AG04450 (cell line): ENCODE results near the gene CD276. TPM values are rescaled to one million over a fixed set of nuclear protein-coding genes. Genes with fewer than 3 reads are reported as not detected.

Experiments
- CTCF ChIA-PET: fragments of 300-600, 350-600 bp; formaldehyde crosslinking; extraction: SDS; loops from one replicate; lab custom pipeline; 2022; ENCODE audit warnings: antibody characterized with exemption, inconsistent platforms; lab: Charles Lee
- POLR2A ChIA-PET: fragments of 350-600 bp; formaldehyde crosslinking; extraction: SDS; loops from one replicate; lab custom pipeline; 2021; ENCODE audit warnings: antibody characterized with exemption, inconsistent platforms; lab: Yijun Ruan, JAX
- DNase-seq: peaks from one replicate; pipeline ENCODE4 v3.0.0-alpha.2; 2011; ENCODE audit warnings: low read depth, low spot score
- H3K27ac ChIP-seq: one replicate; pipeline ENCODE4 v1.5.1; 2012; ENCODE audit warnings: low read depth, low read length, control low read depth
- H3K27me3 ChIP-seq: one replicate; pipeline ENCODE4 v1.6.0; 2012; ENCODE audit warnings: low read length; ENCODE audit not compliant: control insufficient read depth, insufficient read depth
- H3K4me3 ChIP-seq: 2 replicates; pipeline ENCODE4 v1.5.1; 2011; ENCODE audit warnings: mild to moderate bottlenecking, low read depth, low read length, control low read depth
- H3K9me3 ChIP-seq: 2 replicates; pipeline ENCODE4 v1.5.1; 2012; ENCODE audit warnings: low read length; ENCODE audit not compliant: control insufficient read depth, insufficient read depth
- CTCF ChIP-seq: IDR thresholded peaks from 2 replicates; pipeline ENCODE4 v1.5.1; 2011; ENCODE audit warnings: low read depth, low read length, control low read depth, inconsistent platforms
- polyA plus RNA-seq: library from polyadenylated mRNA; depleted of rRNA; stranded (reverse); fragments of >200 nt; gene quantifications from 2 replicates; pipeline ENCODE4 v1.2.3, GENCODE V29; 2011

CD276 gene
- polyA plus RNA-seq, 1 experiment, result 86.4 TPM

GRCh38 chr15:73717802-73718201 lies 33.6 kb downstream of the CD276 start:
- TF ChIP-seq CTCF, result no peak
- CTCF ChIA-PET, result interaction anchor here (0.5 to 6.0 kb wide), 6 partner anchors 9 to 158 kb away, joined by 3 to 33 read pairs (median 4); no protein-coding TSS in a partner anchor
- Histone ChIP-seq H3K4me3 (no peak overlapping the region), H3K27ac (no peak overlapping the region), H3K9me3 (no peaks in the 10 kb centered on the region; the same call in 1 of the 2 replicates), H3K27me3 (peaks cover 11% of the 10 kb centered on the region)
- POLR2A ChIA-PET, result no interaction called here
- no peak for DNase-seq

GRCh38 chr15:73718694-73719093 lies 34.5 kb downstream of the CD276 start:
- Histone ChIP-seq H3K27ac (no peak overlapping the region), H3K27me3 (peaks cover 17% of the 10 kb centered on the region), H3K9me3 (no peaks in the 10 kb centered on the region; the same call in 1 of the 2 replicates), H3K4me3 (no peak overlapping the region)
- ChIA-PET CTCF (interaction anchor here (1.1 to 6.0 kb wide), 4 partner anchors 8 to 82 kb away, joined by 3 to 33 read pairs (median 11); no protein-coding TSS in a partner anchor), POLR2A (no interaction called here)
- DNase-seq, result no peak
- TF ChIP-seq CTCF, result no peak

DNA sequence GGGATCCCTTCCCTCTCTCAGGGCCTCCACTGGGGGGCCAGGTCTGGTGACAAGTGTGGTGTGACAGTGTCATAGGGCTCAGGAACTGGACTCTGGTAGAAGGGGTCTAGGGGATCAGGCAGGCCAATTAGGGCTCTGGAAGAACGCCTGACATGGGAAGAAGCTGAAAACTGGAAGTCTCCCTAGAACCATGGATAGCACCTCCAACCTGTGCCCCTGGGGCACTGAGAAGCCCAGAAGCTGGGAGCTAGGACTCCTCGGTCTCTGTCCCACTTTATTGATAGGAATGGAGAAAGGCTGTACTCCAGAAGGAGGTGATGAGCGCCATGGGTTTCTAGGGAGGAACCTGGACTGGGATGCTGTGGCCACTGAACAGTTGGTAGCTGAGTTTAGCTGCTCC lies 38.2 kb downstream of the CD276 start:
- Histone ChIP-seq H3K27ac (no peak overlapping the region), H3K4me3 (no peak overlapping the region), H3K9me3 (no peaks in the 10 kb centered on the region; the same call in 1 of the 2 replicates), H3K27me3 (peaks cover 17% of the 10 kb centered on the region)
- TF ChIP-seq CTCF, result no peak
- DNase-seq, result no peak
- POLR2A ChIA-PET, result no interaction called here
- CTCF ChIA-PET, result interaction anchor here (1.3 to 6.0 kb wide), 3 partner anchors 17 to 86 kb away, joined by 4 to 33 read pairs (median 5); no protein-coding TSS in a partner anchor

DNA sequence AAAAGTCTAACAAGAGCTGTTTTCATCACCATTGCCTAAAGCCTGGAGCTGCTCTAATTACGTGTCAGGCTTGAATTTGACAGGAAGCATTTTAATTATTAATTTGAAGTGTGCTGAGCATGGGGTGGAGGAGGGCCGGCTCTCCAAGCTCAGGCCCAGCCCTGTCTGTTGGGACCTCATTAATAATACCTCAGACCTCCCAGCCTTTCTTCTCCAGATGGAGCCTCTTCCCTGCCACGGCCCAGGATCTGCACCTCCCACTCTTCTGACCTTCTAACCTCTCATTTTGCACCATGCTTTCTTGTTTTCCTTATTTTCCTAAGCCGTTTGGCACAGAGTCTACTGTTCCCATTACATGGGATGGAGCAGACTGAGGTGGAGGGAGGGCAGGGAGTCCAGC lies 39.0 kb downstream of the CD276 start:
- H3K9me3 ChIP-seq, result no peaks in the 10 kb centered on the region; the same call in 1 of the 2 replicates
- peaks cover 17% of the 10 kb centered on the region for H3K27me3 ChIP-seq
- CTCF ChIA-PET, result interaction anchor here (1.6 to 6.0 kb wide), 2 partner anchors 18 to 87 kb away, joined by 4 to 33 read pairs; no protein-coding TSS in a partner anchor
- H3K4me3 ChIP-seq, result no peak overlapping the region
- no peak overlapping the region for H3K27ac ChIP-seq
- TF ChIP-seq CTCF, result no peak
- POLR2A ChIA-PET, result no interaction called here
- DNase-seq, result no peak

DNA sequence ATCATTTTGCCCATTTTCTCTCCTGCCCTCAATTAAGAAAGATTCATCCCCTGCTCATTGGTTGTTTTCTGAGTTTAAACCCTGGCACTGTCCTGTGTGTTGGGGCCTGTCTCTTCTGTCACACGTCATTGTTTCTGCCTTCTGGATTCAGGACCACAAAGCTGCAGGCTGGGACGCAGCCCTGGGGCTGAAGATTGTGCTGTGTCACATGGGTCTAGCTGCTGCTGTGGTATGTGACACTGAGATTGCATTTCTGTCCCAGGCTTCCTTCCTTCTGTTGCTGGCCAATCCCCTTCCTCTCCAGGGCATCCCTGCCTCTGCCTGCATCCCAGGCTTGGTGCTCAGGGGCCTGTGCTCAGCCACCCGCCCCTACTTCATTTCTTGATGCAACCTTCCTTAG lies 40.0 kb downstream of the CD276 start:
- DNase-seq, result no peak
- CTCF ChIA-PET, result no interaction called here
- TF ChIP-seq CTCF, result no peak
- H3K9me3 ChIP-seq, result no peaks in the 10 kb centered on the region; the same call in 1 of the 2 replicates
- peaks cover 17% of the 10 kb centered on the region for H3K27me3 ChIP-seq
- no peak overlapping the region for H3K4me3 ChIP-seq
- no peak overlapping the region for H3K27ac ChIP-seq
- POLR2A ChIA-PET, result no interaction called here
